Neural cell (in vitro differentiated cells): ENCODE data around the gene KLF16. TPM values are rescaled to one million over a fixed set of nuclear protein-coding genes. Genes with fewer than 3 reads are reported as not detected.
"Not testable (repeated sequence)": the region's sequence is repeated elsewhere in the genome, so short reads cannot be mapped to it uniquely, and the experiment has no call there.

Experiments
- H2AFZ ChIP-seq: fragments of 200-600, 300-800 bp; sonication (generic), shearing (Covaris generic); 2 replicates; pipeline ENCODE4 v1.6.0; 2014; ENCODE audit warnings: low read depth, mild to moderate bottlenecking, antibody characterized with exemption, low read length, moderate library complexity
- H3F3A ChIP-seq: fragments of 200-600 bp; shearing (Covaris generic); 2 replicates; pipeline ENCODE4 v1.6.1; 2016; ENCODE audit warnings: mild to moderate bottlenecking, moderate library complexity, mixed read lengths, antibody characterized with exemption, low read length; ENCODE audit not compliant: insufficient read depth, poor library complexity, severe bottlenecking
- H3K27ac ChIP-seq: fragments of 200-600, 300-800 bp; sonication (generic), shearing (Covaris generic); 2 replicates; pipeline ENCODE4 v1.5.1; 2014; ENCODE audit warnings: mild to moderate bottlenecking, low read length, moderate library complexity
- H3K27me3 ChIP-seq: fragments of 300-800, 200-600 bp; sonication (generic), shearing (Covaris generic); 2 replicates; pipeline ENCODE4 v1.6.0; 2014; ENCODE audit warnings: mild to moderate bottlenecking, low read depth, low read length, moderate library complexity; ENCODE audit not compliant: insufficient read depth
- H3K36me3 ChIP-seq: fragments of 300-800, 200-600 bp; sonication (generic), shearing (Covaris generic); 2 replicates; pipeline ENCODE4 v1.5.1; 2014; ENCODE audit warnings: mild to moderate bottlenecking, antibody characterized with exemption, low read length, moderate library complexity; ENCODE audit not compliant: insufficient read depth
- H3K4me2 ChIP-seq: fragments of 300-800, 200-600 bp; sonication (generic), shearing (Covaris generic); 2 replicates; pipeline ENCODE4 v1.6.0; 2014; ENCODE audit warnings: mild to moderate bottlenecking, low read length
- H3K4me3 ChIP-seq: fragments of 300-800, 200-600 bp; sonication (generic), shearing (Covaris generic); 2 replicates; pipeline ENCODE4 v1.5.1; 2014; ENCODE audit warnings: mild to moderate bottlenecking, low read length, moderate library complexity
- H3K79me2 ChIP-seq: fragments of 200-600 bp; shearing (Covaris generic); replicated peaks from 2 replicates; pipeline ENCODE4 v1.6.0; 2014; ENCODE audit warnings: mild to moderate bottlenecking, low read length, moderate library complexity; ENCODE audit not compliant: insufficient read depth
- H3K9ac ChIP-seq: fragments of 300-800, 200-600 bp; sonication (generic), shearing (Covaris generic); 2 replicates; pipeline ENCODE4 v1.6.1; 2016; ENCODE audit warnings: mild to moderate bottlenecking, low read length, mixed read lengths
- H3K9me2 ChIP-seq: fragments of 200-600 bp; shearing (Covaris generic); 2 replicates; pipeline ENCODE4 v1.6.1; 2016; ENCODE audit warnings: mild to moderate bottlenecking, low read length, mixed read lengths; ENCODE audit not compliant: insufficient read depth
- H3K9me3 ChIP-seq: fragments of 200-600, 300-800 bp; sonication (generic), shearing (Covaris generic); 2 replicates; pipeline ENCODE4 v1.6.1; 2016; ENCODE audit warnings: mild to moderate bottlenecking, mixed run types, low read length, moderate library complexity, mixed read lengths
- H4K20me1 ChIP-seq: fragments of 200-600 bp; shearing (Covaris generic); 2 replicates; pipeline ENCODE4 v1.6.1; 2016; ENCODE audit warnings: mild to moderate bottlenecking, mixed run types; ENCODE audit not compliant: insufficient read depth
- CTCF ChIP-seq: fragments of 450-650 bp; IDR thresholded peaks from 2 replicates; pipeline ENCODE4 v1.5.1; 2014; ENCODE audit warnings: antibody characterized with exemption, mild to moderate bottlenecking, moderate library complexity; ENCODE audit not compliant: poor library complexity, severe bottlenecking
- EP300 ChIP-seq: fragments of 450-650 bp; conservative IDR thresholded peaks from 2 replicates; pipeline ENCODE4 v1.6.1; 2014; ENCODE audit warnings: antibody characterized with exemption, mild to moderate bottlenecking, moderate library complexity; ENCODE audit not compliant: poor library complexity, severe bottlenecking
- EZH2 ChIP-seq: fragments of 200-600, 300-800 bp; shearing (Covaris generic), sonication (generic); IDR thresholded peaks from 2 replicates; pipeline ENCODE4 v1.6.1; 2014; ENCODE audit warnings: antibody characterized with exemption, low read length, borderline replicate concordance, mild to moderate bottlenecking; ENCODE audit not compliant: insufficient read depth, poor library complexity, severe bottlenecking
- MXI1 ChIP-seq: fragments of 450-650 bp; conservative IDR thresholded peaks from 2 replicates; pipeline ENCODE4 v1.6.1; 2014; ENCODE audit warnings: antibody characterized with exemption, mild to moderate bottlenecking; ENCODE audit not compliant: poor library complexity, severe bottlenecking
- POLR2AphosphoS5 ChIP-seq: IDR thresholded peaks from 2 replicates; pipeline ENCODE4 v1.6.1; 2012
- RAD21 ChIP-seq: fragments of 450-650 bp; conservative IDR thresholded peaks from 2 replicates; pipeline ENCODE4 v1.6.1; 2014; ENCODE audit warnings: antibody characterized with exemption, mild to moderate bottlenecking, moderate library complexity
- SMC3 ChIP-seq: fragments of 450-650 bp; conservative IDR thresholded peaks from 2 replicates; pipeline ENCODE4 v1.6.1; 2014; ENCODE audit warnings: antibody characterized with exemption, mild to moderate bottlenecking, moderate library complexity; ENCODE audit not compliant: poor library complexity
- TAF1 ChIP-seq: IDR thresholded peaks from 2 replicates; pipeline ENCODE4 v1.6.1; 2012; ENCODE audit warnings: low read depth
- polyA plus RNA-seq: library from polyadenylated mRNA; depleted of rRNA; stranded (reverse); fragments of >200 nt; gene quantifications from 2 replicates; pipeline ENCODE4 v1.2.3, GENCODE V29; 2014

KLF16 gene
- polyA plus RNA-seq, 1 donor from 2014 or later: 3.5 TPM

- not testable (repeated sequence) for H3K27me3 ChIP-seq
Observed at GRCh38 chr19:1879982-1880381, 16.6 kb upstream of the KLF16 start.

DNA sequence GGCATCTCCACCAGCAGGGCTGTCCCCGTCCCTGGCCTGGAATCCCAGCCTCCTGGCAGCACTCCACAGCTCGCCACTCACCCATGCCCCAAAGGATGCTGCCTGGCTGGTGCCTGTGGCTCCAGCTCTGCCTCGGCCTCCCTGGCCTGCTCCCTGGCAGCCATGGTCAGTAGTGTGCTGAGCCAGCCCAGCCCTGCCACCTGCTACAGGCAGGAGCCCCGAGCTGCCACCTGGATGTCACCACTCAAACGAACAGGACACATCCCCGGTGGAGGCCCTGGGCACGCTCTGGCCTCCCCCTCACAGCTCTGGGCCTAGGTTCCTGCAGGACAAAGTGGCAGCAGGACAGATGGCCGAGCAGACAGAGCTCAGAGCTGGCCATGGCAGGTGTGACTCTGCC is 15.2 kb upstream of the KLF16 start:
- H3K9me3 ChIP-seq, H4K20me1 ChIP-seq, H3K27me3 ChIP-seq, H3K9me2 ChIP-seq, H3K27ac ChIP-seq, H3K4me3 ChIP-seq, H2AFZ ChIP-seq, H3K9ac ChIP-seq, H3K36me3 ChIP-seq, H3F3A ChIP-seq, H3K4me2 ChIP-seq: not testable (repeated sequence)
- H3K79me2 ChIP-seq: peaks cover 28% of the 10 kb centered on the region

More at GRCh38 chr19:1879982-1880381, 16.6 kb upstream of the KLF16 start:
- not testable (repeated sequence) for H3F3A ChIP-seq, H3K9me3 ChIP-seq, H3K27ac ChIP-seq, H2AFZ ChIP-seq, H3K9ac ChIP-seq, H3K4me2 ChIP-seq, H3K36me3 ChIP-seq, H3K9me2 ChIP-seq, H3K4me3 ChIP-seq, H4K20me1 ChIP-seq
- peaks cover 28% of the 10 kb centered on the region for H3K79me2 ChIP-seq

GRCh38 chr19:1877280-1877660 is 13.9 kb upstream of the KLF16 start:
- not testable (repeated sequence) for H3K9me2 ChIP-seq, H3F3A ChIP-seq, H3K9me3 ChIP-seq, H4K20me1 ChIP-seq, H3K4me2 ChIP-seq, H3K9ac ChIP-seq, H3K27ac ChIP-seq, H3K36me3 ChIP-seq, H3K4me3 ChIP-seq, H3K27me3 ChIP-seq, H2AFZ ChIP-seq
- peaks cover 18% of the 10 kb centered on the region for H3K79me2 ChIP-seq

DNA sequence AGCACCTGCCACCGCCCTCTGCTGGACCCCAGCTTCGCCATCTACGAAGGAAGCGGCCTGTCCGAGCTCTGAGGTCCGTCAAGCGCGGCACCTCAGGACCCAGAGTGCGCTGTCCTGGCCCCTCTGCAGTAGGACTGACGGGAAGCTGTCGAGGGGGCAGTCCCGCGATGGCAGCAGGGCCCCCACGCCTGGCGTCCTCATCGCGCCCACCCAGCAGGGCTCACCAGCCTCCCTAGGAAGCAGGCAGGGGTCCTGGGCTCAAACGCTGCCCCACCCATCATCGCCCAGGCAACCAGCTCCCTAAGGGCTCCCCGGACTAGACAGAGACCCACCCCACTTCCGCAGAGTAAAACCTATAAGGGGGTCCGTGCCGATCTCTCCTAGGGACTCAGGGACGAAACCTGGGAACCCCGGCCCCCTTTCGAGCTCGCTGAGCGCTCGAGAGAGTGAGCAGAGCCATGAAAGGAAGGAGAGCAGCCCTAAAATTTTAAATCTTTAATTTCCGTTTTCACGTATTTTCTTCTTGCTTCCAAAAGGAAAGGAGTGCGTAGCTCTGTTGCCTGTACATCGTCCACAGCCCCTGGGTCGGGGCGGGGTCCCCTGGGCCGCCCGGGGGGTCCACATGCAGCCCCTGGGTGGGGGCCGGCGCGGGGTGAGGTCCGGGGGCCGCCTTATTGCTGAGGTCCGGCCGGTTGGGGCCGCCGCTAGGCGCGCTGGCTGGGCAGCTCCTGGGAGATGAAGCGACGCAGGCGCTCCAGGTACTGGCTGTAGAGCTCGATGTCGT is 13.3 kb upstream of the KLF16 start:
- peak overlapping the region; percentile 81 for H3K9ac ChIP-seq
- H3K9me3 ChIP-seq, H3K27me3 ChIP-seq, H4K20me1 ChIP-seq, H3K9me2 ChIP-seq, H3F3A ChIP-seq, H2AFZ ChIP-seq, H3K36me3 ChIP-seq: not testable (repeated sequence)
- peaks cover 17% of the 10 kb centered on the region for H3K79me2 ChIP-seq
- H3K27ac ChIP-seq: peak overlapping the region; percentile 68
- H3K4me2 ChIP-seq: peak overlapping the region; percentile 70
- H3K4me3 ChIP-seq: peak overlapping the region; percentile 99

GRCh38 chr19:1875646-1876495 is 12.5 kb upstream of the KLF16 start:
- Histone ChIP-seq H4K20me1 (peaks cover 4% of the 10 kb centered on the region), H3K9me2 (no peaks in the 10 kb centered on the region), H3K27me3 (no peaks in the 10 kb centered on the region), H3K36me3 (no peaks in the 10 kb centered on the region), H3K9ac (peak overlapping the region; percentile 81), H3K9me3 (no peaks in the 10 kb centered on the region), H3K4me3 (peak overlapping the region; percentile 99), H2AFZ (peak overlapping the region; percentile 24), H3K4me2 (peak overlapping the region; percentile 88), H3K27ac (peak overlapping the region; percentile 68), H3F3A (no peaks in the 10 kb centered on the region), H3K79me2 (peaks cover 17% of the 10 kb centered on the region)
- TF ChIP-seq RAD21 (peak; percentile 20), CTCF (peak; percentile 28), TAF1 (no peak), SMC3 (peak; percentile 31), EP300 (peak; percentile 23), POLR2AphosphoS5 (peak; percentile 96), MXI1 (peak; percentile 95), EZH2 (no peak)
